ENCODE data around the gene NPIPB13.
"Not testable (repeated sequence)": the region's sequence is repeated elsewhere in the genome, so short reads cannot be mapped to it uniquely, and the experiment has no call there.

NPIPB13 gene

DNA sequence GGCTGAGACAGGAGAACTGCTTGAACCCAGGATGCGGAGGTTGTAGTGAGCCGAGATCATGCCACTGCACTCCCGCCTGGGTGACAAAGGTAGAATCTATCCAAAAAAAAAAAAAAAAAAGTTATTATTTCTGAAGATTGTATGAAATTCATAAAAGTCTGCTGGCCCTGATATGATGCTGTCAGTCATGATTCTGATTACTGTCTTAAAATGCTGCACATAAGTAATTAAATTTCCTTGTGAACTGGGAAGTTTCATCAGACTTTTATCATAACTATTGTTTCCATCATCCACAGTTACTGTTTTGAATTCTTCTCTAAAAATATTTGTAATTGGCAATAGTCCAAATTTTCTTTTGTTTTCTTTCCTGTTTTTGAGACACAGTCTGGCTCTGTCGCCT lies at the start of gene NPIPB13:
Gene NPIPB13 (minus strand): TSS at position 101 of the 400 bp plus-strand sequence. CDS start 2,906 bp downstream, outside the sequence.
- DNase-seq: not testable (repeated sequence)

DNA sequence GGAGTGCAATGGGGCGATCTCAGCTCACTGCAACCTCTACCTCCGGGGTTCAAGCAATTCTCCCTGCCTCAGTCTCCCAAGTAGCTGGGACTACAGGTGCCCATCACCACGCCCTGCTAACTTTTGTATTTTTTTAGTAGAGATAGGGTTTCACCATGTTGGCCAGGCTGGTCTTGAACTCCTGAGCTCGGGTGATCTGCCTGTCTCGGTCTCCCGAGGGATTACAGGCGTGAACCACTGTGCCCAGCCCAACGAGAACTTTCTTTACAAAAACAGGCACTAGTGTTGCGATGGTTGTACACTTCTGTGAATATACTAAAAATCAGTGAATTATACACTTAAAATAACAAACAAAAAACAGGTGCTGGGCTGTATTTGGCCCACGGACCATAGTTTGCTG lies 34.1 kb upstream of the NPIPB13 start:
- DNase-seq: not testable (repeated sequence)

DNA sequence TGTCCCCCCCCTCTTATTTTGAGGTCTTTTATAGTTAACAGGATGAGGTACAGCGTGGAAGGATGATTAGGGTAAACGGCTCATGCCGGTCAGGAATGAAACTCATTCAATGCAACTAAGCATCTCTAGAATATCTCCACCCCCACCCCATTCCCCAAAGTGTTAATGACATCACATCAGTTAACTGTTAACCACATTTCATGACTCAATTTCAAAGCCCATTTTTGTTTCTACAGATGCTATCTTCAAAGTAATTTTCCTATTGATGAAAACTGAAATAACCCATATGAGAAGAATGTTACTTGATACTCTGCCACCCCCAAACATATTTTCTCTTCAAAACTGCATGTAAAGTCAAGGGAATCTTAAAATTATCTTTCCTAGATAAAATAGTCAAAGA lies 30.2 kb upstream of the NPIPB13 start:
- DNase-seq: peak; percentile 2

DNA sequence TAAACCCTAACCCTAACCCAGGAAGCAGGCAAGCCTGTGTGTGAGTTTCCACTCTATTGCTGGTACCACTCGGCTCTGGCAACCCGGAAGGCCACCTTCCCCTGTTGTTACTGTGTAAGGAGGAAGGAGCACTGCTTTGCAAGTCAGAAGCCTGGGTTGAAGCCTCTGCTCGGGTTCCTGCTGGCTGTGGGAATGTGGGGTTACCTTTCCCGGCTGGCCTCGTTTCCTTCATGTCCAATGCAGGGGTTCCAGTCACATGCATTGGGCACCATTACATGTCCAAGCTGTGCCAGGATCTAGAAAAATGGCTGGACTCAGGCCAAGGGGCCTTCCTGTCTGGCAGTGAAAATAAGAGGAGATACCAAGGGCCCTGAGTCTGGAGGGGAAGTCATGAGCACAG lies 31.2 kb downstream of the NPIPB13 start:
- DNase-seq: peak; percentile 2

DNA sequence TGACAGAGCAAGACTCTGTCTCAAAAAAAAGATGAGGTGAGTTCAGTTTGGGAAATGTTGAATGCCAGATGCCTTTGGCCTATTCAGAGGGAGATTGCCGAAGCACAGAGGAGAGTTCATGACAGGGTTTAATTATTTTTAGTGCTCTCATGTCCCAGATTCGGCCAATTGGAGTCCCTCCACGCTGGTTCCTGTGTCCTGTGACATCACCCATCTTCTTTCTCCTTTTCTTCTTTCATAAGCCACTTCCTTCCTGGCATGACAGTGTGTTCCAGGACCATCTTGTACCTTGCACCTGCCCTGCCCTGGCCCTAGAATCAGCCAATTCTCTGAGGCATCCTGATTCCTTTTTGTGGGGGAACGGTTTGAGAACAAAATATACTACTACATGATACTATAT lies 36.9 kb downstream of the NPIPB13 start:
- DNase-seq: not testable (repeated sequence)

DNA sequence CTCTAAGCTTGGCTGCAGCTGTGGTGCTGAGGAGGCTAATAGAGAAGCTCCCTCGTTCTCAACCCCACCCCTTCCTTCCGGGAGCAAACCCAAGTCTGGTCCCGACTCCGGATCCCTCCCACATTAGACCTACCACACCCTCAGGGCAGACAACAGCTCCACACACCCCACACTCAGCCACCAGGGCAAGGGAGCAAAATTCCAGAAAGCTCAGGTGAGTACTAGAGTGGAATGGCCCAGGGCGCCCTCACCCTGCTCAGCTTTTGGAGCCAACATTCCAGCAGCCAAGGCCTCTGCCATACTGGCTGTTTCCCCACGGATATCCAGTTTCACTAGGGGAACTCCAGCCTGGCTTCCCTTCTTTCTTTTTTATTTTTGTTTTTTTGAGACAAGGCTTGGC lies 39.2 kb downstream of the NPIPB13 start:
- DNase-seq: peak; percentile 19

DNA sequence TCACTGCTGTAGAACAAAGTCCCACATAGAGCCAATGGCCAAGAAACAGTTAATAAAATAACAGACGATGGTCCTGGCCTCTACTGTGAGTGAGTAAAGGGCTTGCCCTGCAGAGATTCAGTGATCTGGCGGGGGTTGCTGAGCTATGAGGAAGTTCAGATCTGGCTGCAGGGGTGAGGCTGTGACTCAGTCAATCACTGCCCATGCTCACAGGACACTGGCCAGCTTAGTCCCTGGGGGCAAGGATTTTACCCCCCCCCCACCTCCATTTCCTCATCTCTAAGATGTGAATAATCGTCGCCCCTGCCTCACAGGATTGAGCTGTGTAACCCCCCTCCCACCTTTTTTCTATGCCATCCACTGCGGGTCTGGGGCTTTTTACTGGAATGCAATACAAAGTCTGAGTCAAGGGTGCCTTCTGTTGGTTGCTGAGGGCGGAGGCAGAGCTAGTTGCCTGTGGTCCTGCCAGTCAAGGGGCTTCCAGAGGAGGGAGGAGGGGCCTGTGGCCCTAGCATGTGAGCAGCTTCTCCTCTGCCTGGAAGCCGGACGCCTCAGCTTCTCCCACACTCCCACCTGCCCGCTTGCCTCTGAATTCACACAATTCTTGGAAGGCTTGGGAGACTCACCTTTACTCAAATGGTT lies 41.1 kb downstream of the NPIPB13 start:
- DNase-seq: not testable (repeated sequence)

DNA sequence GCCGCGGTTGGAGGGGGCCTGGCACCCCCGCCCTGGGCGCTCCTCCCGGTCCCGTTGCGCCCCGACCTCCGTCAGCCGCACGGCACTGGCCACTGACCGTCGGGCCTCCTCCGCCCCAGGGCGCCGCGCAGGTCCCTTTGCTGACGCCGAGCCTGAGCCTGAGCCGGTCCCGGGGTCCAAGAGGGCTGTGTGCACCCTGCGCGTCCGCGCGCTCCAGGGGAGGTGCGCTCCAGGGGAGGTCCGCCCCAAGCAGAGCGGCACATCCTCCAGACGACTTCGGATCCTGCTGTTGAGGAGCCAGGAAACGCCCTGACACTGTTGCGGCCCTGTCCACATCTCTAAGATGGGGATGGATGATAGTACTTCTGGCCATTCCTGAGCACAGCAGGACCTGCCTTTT lies 42.0 kb downstream of the NPIPB13 start:
- not testable (repeated sequence) for DNase-seq

DNA sequence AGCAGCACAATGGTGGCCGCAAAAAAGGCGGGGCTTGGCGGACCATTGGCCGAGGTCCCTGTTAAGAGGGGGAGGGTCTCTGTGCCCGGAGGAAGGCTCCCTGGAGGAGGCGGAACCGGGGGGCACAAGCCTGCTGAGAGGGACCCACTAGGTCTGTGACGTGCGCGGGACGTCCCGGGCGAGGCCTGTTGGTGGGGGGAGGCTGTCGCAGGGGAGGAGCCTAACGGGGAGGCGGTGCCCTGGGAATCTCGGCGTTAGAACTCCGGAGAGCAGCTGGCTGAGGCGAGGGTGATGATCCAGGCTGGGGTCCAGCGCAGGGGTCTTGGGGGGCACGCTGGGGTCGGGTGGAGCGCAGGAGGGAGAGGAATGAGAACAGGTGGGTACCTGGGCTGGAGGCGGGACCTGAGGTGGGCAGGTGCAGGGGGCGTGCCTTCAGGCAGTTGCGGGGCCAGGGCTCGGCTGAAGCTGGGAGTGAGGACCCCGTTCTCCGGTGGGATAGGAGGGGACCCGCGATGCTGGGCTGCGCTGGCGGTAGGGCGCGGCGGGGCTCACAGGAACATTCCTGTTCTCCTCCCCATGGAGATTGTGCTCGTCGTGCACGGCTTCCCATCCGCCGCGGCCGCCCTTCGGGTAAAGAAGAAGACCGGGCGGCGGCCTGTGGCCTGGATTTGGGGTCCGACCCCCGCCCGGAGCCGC lies 42.6 kb downstream of the NPIPB13 start:
- not testable (repeated sequence) for DNase-seq

DNA sequence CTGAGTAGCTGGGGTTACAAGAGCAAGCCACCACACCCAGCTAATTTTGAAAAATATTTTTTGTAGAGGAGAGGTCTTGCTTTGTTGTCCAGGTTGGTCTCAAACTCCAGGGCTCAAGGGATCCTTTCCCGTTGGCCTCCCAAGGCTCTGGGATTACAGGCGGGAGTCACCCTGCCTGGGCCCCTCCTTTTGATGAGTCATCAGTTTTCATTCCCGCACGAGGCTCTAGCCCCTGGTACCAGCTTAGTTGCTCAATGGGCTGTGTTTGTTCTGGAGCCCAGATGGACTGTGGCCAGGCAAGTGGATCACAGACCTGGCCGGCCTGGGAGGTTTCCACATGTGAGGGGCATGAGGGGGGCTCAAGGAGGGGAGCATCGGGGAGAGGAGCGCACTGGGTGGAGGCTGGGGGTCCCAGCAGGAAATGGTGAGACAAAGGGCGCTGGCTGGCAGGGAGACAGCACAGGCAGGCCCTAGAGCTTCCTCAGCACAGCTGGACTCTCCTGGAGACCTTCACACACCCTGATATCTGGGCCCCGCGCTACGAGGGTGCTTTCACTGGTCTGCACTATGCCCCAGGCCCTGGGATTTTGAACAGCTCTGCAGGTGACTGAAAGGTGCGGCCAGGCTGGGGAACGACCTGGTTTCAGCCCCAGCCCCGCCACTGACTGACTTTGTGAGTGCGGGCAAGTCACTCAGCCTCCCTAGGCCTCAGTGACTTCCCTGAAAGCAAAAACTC lies 48.5 kb downstream of the NPIPB13 start:
- not testable (repeated sequence) for DNase-seq

DNA sequence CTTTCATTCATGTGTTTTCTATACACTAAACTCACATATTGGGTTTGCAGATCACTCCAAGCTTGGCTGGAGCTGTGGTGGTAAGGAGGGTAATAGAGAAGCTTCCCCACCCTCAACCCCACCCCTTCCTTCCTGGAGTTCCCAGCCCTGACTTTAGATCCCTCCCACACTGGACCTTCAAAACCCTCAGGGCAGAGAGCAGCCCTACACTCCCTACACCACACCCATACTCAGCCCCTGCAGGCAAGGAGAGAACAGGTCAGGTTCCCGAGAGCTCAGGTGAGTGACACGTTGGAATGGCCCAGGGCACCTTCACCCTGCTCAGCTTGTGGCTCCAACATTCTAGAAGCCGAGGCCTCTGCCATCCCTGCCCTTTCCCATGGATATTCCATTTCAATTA lies 49.2 kb downstream of the NPIPB13 start, which contains the start of gene SULT1A3:
Gene SULT1A3 (plus strand): TSS at position 207 of the 400 bp plus-strand sequence. CDS start 1,474 bp downstream, outside the sequence.
- not testable (repeated sequence) for DNase-seq
